ENCODE data around the gene RSRC1.

GRCh38 chr3:158109295-158109803 lies 540 bp upstream of the RSRC1 start:
- TF ChIP-seq, protein P1, sequence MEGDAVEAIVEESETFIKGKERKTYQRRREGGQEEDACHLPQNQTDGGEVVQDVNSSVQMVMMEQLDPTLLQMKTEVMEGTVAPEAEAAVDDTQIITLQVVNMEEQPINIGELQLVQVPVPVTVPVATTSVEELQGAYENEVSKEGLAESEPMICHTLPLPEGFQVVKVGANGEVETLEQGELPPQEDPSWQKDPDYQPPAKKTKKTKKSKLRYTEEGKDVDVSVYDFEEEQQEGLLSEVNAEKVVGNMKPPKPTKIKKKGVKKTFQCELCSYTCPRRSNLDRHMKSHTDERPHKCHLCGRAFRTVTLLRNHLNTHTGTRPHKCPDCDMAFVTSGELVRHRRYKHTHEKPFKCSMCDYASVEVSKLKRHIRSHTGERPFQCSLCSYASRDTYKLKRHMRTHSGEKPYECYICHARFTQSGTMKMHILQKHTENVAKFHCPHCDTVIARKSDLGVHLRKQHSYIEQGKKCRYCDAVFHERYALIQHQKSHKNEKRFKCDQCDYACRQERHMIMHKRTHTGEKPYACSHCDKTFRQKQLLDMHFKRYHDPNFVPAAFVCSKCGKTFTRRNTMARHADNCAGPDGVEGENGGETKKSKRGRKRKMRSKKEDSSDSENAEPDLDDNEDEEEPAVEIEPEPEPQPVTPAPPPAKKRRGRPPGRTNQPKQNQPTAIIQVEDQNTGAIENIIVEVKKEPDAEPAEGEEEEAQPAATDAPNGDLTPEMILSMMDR (IDR thresholded peaks at IDR 0.05): no peak
- TF ChIP-seq POLR2A (IDR thresholded peaks at IDR 0.05): no peak
